ENCODE results near the gene NOVA2. TPM values are rescaled to one million over a fixed set of nuclear protein-coding genes. Genes with fewer than 3 reads are reported as not detected.

Gene NOVA2
- total RNA-seq, 1 experiment from 2014 or later, result 11.3 TPM

GRCh38 chr19:45883881-45884681 lies 89.6 kb downstream of the NOVA2 start (continued):
- TF ChIP-seq ZNF396 (CRISPR knock-in tag; IDR thresholded peaks at IDR 0.05; ENCODE audit: borderline replicate concordance) (no peak), ERG (CRISPR knock-in tag; IDR thresholded peaks at IDR 0.05) (no peak), ATF2 (CRISPR knock-in tag; IDR thresholded peaks at IDR 0.05; ENCODE audit: borderline replicate concordance, low read depth) (no peak), PRRX2 (CRISPR knock-in tag; IDR thresholded peaks at IDR 0.05) (no peak), MYBL2 (CRISPR knock-in tag; IDR thresholded peaks at IDR 0.05) (no peak), CREM (CRISPR knock-in tag; IDR thresholded peaks at IDR 0.05) (no peak)
- TF ChIP-seq, protein P1, sequence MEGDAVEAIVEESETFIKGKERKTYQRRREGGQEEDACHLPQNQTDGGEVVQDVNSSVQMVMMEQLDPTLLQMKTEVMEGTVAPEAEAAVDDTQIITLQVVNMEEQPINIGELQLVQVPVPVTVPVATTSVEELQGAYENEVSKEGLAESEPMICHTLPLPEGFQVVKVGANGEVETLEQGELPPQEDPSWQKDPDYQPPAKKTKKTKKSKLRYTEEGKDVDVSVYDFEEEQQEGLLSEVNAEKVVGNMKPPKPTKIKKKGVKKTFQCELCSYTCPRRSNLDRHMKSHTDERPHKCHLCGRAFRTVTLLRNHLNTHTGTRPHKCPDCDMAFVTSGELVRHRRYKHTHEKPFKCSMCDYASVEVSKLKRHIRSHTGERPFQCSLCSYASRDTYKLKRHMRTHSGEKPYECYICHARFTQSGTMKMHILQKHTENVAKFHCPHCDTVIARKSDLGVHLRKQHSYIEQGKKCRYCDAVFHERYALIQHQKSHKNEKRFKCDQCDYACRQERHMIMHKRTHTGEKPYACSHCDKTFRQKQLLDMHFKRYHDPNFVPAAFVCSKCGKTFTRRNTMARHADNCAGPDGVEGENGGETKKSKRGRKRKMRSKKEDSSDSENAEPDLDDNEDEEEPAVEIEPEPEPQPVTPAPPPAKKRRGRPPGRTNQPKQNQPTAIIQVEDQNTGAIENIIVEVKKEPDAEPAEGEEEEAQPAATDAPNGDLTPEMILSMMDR (IDR thresholded peaks at IDR 0.05), result no peak
- TF ChIP-seq, protein P2, sequence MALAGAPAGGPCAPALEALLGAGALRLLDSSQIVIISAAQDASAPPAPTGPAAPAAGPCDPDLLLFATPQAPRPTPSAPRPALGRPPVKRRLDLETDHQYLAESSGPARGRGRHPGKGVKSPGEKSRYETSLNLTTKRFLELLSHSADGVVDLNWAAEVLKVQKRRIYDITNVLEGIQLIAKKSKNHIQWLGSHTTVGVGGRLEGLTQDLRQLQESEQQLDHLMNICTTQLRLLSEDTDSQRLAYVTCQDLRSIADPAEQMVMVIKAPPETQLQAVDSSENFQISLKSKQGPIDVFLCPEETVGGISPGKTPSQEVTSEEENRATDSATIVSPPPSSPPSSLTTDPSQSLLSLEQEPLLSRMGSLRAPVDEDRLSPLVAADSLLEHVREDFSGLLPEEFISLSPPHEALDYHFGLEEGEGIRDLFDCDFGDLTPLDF (CRISPR knock-in tag; IDR thresholded peaks at IDR 0.05), result no peak

Small RNAs within 50 kb of the gene (microRNA-seq; reads per million reads assigned to microRNA genes)
- gene MIR769 (ENCODE audit: borderline number of aligned reads), result 349 reads per million, percentile 80 among the genes with 10 or more reads in this experiment

Other genes with a start within 250 kb of the NOVA2 start
- gene FBXO46, start 243.0 kb downstream of the NOVA2 start, total RNA-seq (2021), result 40.1 to 46.3 TPM (median 43.3 TPM) in 3 replicates
- gene MEIOSIN, start 240.4 kb downstream of the NOVA2 start, total RNA-seq (2021), result 0.11 to 0.23 TPM in 2 of 3 replicates, not detected in the other
- 26.0 to 37.0 TPM (median 36.5 TPM) in 3 replicates for gene SIX5, start 204.6 kb downstream of the NOVA2 start, total RNA-seq (2021)
- 34.4 to 42.7 TPM (median 38.8 TPM) in 3 replicates for gene DMPK, start 191.4 kb downstream of the NOVA2 start, total RNA-seq (2021)
- gene DMWD, start 181.0 kb downstream of the NOVA2 start, total RNA-seq (2021), result 50.2 to 60.7 TPM (median 56.6 TPM) in 3 replicates
- gene RSPH6A, start 158.6 kb downstream of the NOVA2 start, total RNA-seq (2021), result 0.16 to 0.39 TPM (median 0.25 TPM) in 3 replicates
- 105 to 111 TPM (median 106 TPM) in 3 replicates for gene SYMPK, start 110.7 kb downstream of the NOVA2 start, total RNA-seq (2021)
- 20.7 to 24.6 TPM (median 24.2 TPM) in 3 replicates for gene FOXA3, start 109.5 kb downstream of the NOVA2 start, total RNA-seq (2021)
- gene IRF2BP1, start 87.7 kb downstream of the NOVA2 start, total RNA-seq (2021), result 29.8 to 32.3 TPM (median 30.3 TPM) in 3 replicates
- 13.6 to 15.1 TPM (median 14.8 TPM) in 3 replicates for gene MYPOP, start 71.3 kb downstream of the NOVA2 start, total RNA-seq (2021)
- gene NANOS2, start 59.1 kb downstream of the NOVA2 start, total RNA-seq (2021), result 0.13 to 0.18 TPM in 2 of 3 replicates, not detected in the other
- 25.2 to 33.7 TPM (median 26.6 TPM) in 3 replicates for gene CCDC61, start 21.6 kb upstream of the NOVA2 start, total RNA-seq (2021)
- gene PGLYRP1, start 49.2 kb upstream of the NOVA2 start, total RNA-seq (2021), result not detected in 3 replicates
- 0.20 to 0.37 TPM (median 0.34 TPM) in 3 replicates for gene IGFL4, start 67.1 kb upstream of the NOVA2 start, total RNA-seq (2021)
- gene IGFL3, start 150.8 kb upstream of the NOVA2 start, total RNA-seq (2021), result not detected in 3 replicates
- gene IGFL2, start 174.4 kb upstream of the NOVA2 start, total RNA-seq (2021), result not detected in 3 replicates